GM18502 (cell line): ENCODE data around the gene BCL2L2.
A peak's percentile ranks its signal among the peaks of the same experiment; 100 is the strongest.
"Not testable (repeated sequence)": the region's sequence is repeated elsewhere in the genome, so short reads cannot be mapped to it uniquely, and the experiment has no call there.

Experiments used
- ATAC-seq: cut with Tn5 transposase; IDR thresholded peaks from one replicate; pipeline ENCODE4 v1.9.1; 2021; ENCODE audit warnings: mild to moderate bottlenecking; ENCODE audit not compliant: unreplicated experiment, poor library complexity

BCL2L2 gene

DNA sequence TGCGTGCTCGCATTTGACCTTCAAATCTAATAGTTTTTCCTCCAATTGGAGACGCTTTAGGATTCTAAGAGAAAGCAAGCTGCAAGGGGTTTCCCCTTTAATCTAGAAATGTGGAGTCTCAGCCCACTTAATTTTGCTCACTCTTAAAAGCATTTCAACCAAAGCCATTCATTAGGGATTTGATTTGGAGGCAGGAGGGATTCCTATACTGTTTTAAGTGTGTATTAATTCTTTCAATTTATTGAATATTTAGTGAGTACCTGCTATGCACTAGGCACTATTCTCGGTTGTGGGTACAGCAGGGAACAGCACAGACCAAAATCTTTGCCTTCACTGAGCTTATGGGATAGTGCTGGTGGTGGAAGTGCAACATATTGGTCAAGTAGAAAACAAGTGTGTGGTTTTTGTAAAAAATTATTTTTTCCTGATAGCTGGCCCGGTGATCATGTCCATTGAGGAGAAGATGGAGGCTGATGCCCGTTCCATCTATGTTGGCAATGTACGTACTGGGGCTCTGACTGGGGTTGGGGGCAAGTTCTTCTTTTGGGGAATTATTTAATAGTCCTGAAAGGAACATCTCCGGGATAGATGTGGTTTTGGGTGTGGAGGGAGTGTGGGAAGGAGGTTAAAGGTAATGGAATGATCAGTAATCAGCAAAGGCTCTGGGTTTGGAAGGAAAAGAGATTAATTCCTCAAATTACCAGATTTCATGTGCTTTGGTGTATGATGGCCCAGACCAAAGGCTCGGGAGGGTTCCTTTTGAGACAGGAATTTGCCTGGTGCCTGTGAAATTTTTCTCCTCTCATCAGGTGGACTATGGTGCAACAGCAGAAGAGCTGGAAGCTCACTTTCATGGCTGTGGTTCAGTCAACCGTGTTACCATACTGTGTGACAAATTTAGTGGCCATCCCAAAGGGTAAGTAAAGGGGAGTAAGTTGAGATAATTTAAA is 16.2 kb downstream of the BCL2L2 start:
- no peak for ATAC-seq

DNA sequence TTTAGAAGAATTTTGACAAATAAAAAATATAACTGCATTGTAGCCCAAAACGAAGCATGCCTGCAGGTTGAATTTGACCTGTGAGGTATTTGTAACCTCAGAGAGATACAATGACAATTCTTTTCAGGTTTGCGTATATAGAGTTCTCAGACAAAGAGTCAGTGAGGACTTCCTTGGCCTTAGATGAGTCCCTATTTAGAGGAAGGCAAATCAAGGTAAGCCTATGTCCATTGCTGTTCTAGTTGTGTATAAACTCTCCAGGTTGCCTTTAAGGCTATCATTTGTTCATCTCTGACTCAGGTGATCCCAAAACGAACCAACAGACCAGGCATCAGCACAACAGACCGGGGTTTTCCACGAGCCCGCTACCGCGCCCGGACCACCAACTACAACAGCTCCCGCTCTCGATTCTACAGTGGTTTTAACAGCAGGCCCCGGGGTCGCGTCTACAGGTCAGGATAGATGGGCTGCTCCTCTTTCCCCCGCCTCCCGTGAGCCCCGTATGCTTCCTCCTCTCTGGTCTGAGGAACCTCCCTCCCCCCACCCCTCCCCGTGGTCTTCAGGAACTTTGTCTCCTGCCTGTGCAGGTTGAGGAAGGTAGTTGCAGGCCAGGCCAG is 17.3 kb downstream of the BCL2L2 start:
- ATAC-seq: no peak

DNA sequence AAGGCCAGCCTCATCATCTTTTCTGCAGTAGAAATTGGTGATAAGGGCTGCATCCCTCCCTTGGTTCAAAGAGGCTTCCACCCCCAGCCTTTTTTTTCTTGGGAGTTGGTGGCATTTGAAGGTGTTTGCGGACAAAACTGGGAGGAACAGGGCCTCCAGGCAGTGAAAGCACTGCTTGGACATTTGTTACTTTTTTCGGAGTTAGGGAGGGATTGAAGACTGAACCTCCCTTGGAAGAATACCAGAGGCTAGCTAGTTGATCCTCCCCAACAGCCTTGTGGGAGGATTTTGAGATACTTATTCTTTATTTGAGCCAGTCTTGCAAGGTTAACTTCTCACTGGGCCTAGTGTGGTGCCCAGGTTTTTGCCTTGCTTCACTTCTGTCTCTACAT is 17.8 kb downstream of the BCL2L2 start:
- no peak for ATAC-seq

DNA sequence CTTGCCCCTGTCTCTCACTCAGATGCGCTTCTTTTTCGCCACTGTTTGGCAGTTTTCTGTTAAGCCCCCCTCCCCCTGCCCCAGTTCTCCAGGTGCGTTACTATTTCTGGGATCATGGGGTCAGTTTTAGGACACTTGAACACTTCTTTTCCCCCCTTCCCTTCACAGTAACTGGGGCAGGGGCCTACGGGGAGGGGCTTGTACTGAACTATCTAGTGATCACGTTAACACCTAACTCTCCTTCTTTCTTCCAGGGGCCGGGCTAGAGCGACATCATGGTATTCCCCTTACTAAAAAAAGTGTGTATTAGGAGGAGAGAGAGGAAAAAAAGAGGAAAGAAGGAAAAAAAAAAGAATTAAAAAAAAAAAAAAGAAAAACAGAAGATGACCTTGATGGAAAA is 18.4 kb downstream of the BCL2L2 start:
- ATAC-seq: no peak

DNA sequence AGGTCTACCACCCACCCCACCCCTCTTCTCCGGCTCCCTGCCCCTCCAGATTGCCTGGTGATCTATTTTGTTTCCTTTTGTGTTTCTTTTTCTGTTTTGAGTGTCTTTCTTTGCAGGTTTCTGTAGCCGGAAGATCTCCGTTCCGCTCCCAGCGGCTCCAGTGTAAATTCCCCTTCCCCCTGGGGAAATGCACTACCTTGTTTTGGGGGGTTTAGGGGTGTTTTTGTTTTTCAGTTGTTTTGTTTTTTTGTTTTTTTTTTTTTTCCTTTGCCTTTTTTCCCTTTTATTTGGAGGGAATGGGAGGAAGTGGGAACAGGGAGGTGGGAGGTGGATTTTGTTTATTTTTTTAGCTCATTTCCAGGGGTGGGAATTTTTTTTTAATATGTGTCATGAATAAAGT is 19.1 kb downstream of the BCL2L2 start:
- not testable (repeated sequence) for ATAC-seq

DNA sequence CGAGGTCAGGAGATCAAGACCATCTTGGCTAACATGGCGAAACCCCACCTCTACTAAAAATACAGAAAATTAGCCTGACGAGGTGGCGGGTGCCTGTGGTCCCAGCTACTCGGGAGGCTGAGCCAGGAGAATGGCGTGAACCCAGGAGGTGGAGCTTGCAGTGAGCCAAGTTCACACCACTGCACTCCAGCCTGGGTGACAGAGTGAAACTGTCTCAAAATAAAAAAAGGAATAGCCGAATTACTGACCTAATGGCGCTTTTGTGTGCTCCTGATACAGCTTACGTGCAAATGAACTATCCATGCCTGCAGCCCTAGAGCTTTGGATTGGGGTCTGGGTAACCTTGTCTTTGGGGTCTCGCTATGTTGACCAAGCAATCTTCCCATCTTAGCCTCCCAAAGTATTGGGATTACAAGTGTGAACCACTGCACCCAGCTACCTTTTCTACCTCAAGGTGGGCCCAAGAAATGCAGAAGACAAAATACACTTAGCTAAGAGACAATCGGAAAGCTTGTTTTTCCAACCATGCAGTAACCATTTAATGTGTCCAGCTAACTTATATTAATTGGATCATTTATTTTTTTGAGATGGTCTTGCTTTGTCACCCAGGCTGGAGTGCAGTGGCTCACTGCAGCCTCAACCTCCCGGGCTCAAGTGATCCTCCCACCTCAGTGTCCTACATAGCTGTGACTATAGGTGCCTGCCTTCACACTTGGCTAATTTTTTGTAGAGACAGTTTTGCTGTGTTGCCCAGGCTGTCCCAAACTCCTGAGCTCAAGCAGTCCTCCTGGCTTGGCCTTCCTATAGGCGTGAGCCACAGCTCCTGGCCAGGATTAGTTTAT is 20.1 kb downstream of the BCL2L2 start:
- ATAC-seq: no peak

DNA sequence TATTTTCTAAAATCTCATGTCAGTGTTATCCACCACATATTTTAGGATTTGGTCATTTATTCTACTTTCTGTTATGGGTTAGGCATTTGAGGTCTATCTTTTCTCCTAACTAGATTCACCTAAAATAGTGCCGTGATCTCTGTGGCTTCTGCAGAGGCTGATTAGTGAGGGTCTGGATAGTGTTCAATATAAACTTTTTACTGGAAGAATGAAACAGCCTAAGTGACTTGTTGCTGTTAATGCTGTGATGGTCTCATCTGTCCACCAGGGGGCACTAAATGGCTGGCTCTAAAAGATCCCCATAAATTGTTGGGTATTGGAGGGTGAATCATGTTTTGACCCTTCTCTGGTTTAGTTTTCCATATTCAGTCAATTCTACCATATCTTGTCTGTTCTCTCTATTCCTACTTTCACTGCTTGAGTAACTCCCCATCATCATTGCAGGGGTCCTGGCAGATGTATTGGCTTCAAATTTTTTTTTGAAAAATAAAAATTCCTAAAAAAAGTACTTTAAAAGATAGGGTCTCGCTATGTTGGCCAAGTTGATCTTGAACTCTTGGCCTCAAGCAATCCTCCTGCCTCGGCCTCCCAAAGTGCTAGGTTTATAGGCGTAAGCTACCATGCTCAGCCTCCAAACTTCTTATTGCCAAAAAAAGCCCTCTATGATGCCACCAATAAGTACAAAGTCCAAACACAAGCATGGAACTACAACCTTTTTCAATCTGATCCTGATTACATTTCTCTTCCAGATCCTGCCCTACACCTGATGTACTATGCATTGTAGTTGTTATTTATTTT is 21.5 kb downstream of the BCL2L2 start:
- peak; percentile 56 for ATAC-seq

DNA sequence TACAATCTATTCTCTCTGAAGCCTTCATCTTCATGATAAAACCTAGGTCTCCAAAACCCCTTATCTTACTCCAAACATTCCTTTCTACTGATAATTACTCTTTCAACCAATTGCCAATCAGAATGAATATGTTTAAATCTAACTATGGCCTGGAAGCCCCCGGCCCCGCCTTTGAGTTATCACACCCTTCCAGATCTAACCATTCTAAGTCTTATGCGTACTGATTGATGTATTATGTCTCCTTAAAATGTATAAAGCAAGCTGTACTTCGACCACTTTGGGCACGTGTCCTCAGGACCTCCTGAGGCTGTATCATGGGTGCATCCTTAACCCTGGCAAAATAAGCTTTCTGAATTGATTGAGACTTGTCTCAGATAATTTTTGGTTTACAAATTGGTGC is 29.0 kb downstream of the BCL2L2 start:
- ATAC-seq: no peak

DNA sequence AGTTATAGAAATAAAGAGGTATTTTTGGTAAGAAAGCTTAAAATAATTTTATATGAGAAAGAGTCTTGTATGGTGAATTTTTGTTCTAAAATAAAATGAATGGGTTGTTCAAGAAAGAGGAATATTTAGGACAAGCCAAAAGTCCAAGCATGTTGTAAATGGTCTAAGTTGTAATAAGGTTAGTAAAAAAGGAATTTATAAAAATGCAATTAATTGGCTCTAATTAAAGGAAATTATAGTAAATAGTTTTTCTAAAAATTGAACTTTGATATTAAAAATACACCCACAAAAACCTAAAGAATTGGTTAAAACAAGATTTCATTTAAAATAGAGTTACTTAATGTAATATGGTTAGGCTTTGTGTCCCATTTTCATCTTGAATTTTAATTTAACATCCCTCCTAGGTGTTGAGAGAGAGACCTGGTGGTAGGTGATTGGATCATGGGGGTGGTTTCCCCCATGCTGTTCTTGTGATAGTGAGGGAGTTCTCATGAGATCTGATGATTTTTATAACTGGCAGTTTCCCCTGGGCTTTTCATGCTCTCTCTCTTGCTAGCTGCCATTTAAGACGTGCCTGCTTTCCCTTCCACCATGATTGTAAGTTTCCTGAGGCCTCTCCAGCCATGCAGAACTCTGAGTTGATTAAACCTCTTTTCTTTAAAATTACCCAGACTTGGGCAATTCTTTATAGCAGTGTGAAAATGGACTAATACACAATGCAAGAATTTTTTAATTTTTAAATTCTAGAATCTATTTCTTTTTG is 33.1 kb downstream of the BCL2L2 start:
- ATAC-seq: no peak

DNA sequence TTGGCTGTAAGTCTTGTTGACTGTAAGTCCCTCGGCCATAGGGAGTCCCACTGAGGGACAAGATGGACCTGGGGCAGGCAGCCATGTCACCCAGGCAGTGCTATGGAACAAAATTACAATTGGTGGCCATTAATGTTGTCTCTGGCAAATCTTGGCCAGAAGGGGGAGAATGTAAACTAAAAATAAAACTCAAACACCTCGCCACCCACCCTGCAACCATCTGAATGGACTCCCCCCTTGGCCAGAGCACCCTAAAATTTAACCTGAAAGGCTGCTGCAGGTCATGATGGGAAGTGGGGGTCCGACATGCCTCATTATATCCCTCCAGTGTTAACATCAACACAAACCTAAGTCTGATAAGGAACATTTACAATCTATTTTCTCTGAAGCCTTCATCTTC is 37.8 kb downstream of the BCL2L2 start:
- ATAC-seq: no peak

- ATAC-seq: no peak
Observed at GRCh38 chr14:23345987-23346692, 39.5 kb downstream of the BCL2L2 start.

- no peak for ATAC-seq
Observed at GRCh38 chr14:23346693-23347405, 40.2 kb downstream of the BCL2L2 start.

- no peak for ATAC-seq
Observed at GRCh38 chr14:23347406-23348296, 41.0 kb downstream of the BCL2L2 start.

GRCh38 chr14:23348297-23348655 is 41.6 kb downstream of the BCL2L2 start:
- no peak for ATAC-seq

DNA sequence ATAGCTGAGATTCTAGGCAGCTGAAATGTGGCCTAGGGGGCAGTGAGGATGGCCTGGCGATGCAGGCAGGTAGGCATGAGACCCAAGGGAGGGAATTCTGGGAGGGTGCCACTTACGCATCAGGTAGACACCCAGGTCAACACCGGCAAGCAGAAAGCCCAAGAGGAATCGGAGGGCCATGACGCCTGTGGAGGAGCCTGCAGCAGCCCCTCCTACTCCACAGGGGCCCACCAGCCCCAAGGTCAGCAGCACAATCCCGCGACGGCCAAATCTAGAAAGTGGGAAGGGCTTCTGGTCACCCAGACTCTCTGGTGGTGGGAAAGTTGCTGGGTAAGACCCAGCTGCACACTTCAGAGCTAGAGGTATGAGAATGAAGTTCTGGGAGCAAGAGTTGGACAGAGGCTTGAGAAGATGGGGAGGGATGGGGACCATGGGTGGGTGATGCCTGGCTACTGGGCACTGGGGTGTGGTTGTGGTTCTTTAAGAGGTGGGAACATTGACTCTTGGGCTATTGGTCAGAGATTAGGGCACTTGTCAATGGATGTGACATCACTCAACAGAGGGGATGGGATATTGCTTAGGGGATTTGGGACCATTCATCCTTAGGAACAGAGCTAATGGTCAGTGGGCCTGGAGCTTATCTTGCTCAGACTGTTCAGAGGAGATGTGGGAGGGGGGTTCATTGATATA is 42.7 kb downstream of the BCL2L2 start:
- ATAC-seq: no peak

- no peak for ATAC-seq
Observed at GRCh38 chr14:23351681-23352505, 45.3 kb downstream of the BCL2L2 start.
